ENCODE data around the gene PEA15. TPM values are rescaled to one million over a fixed set of nuclear protein-coding genes. Genes with fewer than 3 reads are reported as not detected.

The PEA15 gene
- total RNA-seq, 1 experiment from 2014 or later, result 44.0 TPM

- TF ChIP-seq POLR2AphosphoS5 (IDR thresholded peaks at IDR 0.05; ENCODE audit: low read depth, low read length) (0 out of 2 replicates have a peak, but pooled peaks have one; percentile 25), JUND (IDR thresholded peaks at IDR 0.05) (no peak)
- H3K9ac ChIP-seq (ENCODE audit: low read length), result no peak overlapping the region
- ChIA-PET RAD21 (ENCODE audit: low non-redundant PET in 1 of 2, low total read pairs in 2 of 2, uncharacterized antibody in 2 of 2, unreplicated experiment in 2 of 2) (no interaction called here), CTCF (interaction anchor here (1.3 kb wide), 1 partner anchor 18 kb away, joined by 4 read pairs; no protein-coding TSS in a partner anchor), POLR2A (no interaction called here)
- H3K9me2 ChIP-seq (ENCODE audit: insufficient read depth), result no peaks in the 10 kb centered on the region
- no peaks in the 10 kb centered on the region for H3K9me3 ChIP-seq (ENCODE audit: control insufficient read depth in 1 of 2, insufficient read depth in 1 of 2, low read depth in 1 of 2, low read length in 2 of 2)
- H3K36me3 ChIP-seq (ENCODE audit: control insufficient read depth in 1 of 2, insufficient read depth in 2 of 2, low read length in 2 of 2), result peaks cover 42 to 62% of the 10 kb centered on the region in 2 experiments; a peak in 3 of 4 replicates
- no peak overlapping the region for H2AFZ ChIP-seq (ENCODE audit: low read depth, low read length, poor library complexity, severe bottlenecking)
- BruUV-seq (replicated peaks), result no TSS peak
- DNase-seq (ENCODE audit: low read depth, low spot score) (no peak), ATAC-seq (no peak)
- H3K27ac ChIP-seq (ENCODE audit: low read depth, low read length), result no peak overlapping the region
- peaks cover 5 to 9% of the 10 kb centered on the region in 2 experiments; a peak in 3 of 4 replicates for H3K4me1 ChIP-seq (ENCODE audit: control insufficient read depth in 1 of 2, insufficient read depth in 2 of 2, low read length in 2 of 2)
- H3K27me3 ChIP-seq (ENCODE audit: insufficient read depth, low read length), result no peaks in the 10 kb centered on the region
- no peak overlapping the region for H3K4me2 ChIP-seq (ENCODE audit: low read length)
- H3K4me3 ChIP-seq (replicated peaks in 1 of 2; ENCODE audit: low read depth in 1 of 2, low read length in 2 of 2), result no peak overlapping the region
- peaks cover 40% of the 10 kb centered on the region for H3K79me2 ChIP-seq (ENCODE audit: insufficient read depth, low read length)
- intact Hi-C loops (cut with micrococcal nuclease), result no loop called here
- 0 out of 2 replicates have a peak, but pooled peaks cover 4% of the 10 kb centered on the region for H4K20me1 ChIP-seq (ENCODE audit: insufficient read depth)
Measured at GRCh38 chr1:160211046-160211790, 6.0 kb downstream of the PEA15 start.

GRCh38 chr1:160214481-160215140 lies 9.4 kb downstream of the PEA15 start:
- Histone ChIP-seq H3K9me2 (ENCODE audit: insufficient read depth) (no peaks in the 10 kb centered on the region), H3K27me3 (ENCODE audit: insufficient read depth, low read length) (no peaks in the 10 kb centered on the region), H3K36me3 (ENCODE audit: control insufficient read depth in 1 of 2, insufficient read depth in 2 of 2, low read length in 2 of 2) (peaks cover 60 to 70% of the 10 kb centered on the region in 2 experiments), H2AFZ (ENCODE audit: low read depth, low read length, poor library complexity, severe bottlenecking) (no peak overlapping the region), H3K4me2 (ENCODE audit: low read length) (no peak overlapping the region), H4K20me1 (ENCODE audit: insufficient read depth) (0 out of 2 replicates have a peak, but pooled peaks cover 4% of the 10 kb centered on the region), H3K4me3 (replicated peaks in 1 of 2; ENCODE audit: low read depth in 1 of 2, low read length in 2 of 2) (no peak overlapping the region), H3K27ac (ENCODE audit: low read depth, low read length) (no peak overlapping the region), H3K9ac (ENCODE audit: low read length) (no peak overlapping the region), H3K4me1 (ENCODE audit: control insufficient read depth in 1 of 2, insufficient read depth in 2 of 2, low read length in 2 of 2) (no peaks in the 10 kb centered on the region), H3K79me2 (ENCODE audit: insufficient read depth, low read length) (peaks cover 12% of the 10 kb centered on the region; the same call in 1 of the 2 replicates), H3K9me3 (ENCODE audit: control insufficient read depth in 1 of 2, insufficient read depth in 1 of 2, low read depth in 1 of 2, low read length in 2 of 2) (no peaks in the 10 kb centered on the region)
- TF ChIP-seq ZFX (IDR thresholded peaks at IDR 0.05) (no peak), CBX3 (IDR thresholded peaks at IDR 0.05; ENCODE audit: low read depth) (no peak), FOSL1 (IDR thresholded peaks at IDR 0.05; ENCODE audit: low read depth) (no peak), ATF3 (IDR thresholded peaks at IDR 0.05) (no peak), RAD21 (IDR thresholded peaks at IDR 0.05; ENCODE audit: low read depth) (no peak), ELF1 (IDR thresholded peaks at IDR 0.05; ENCODE audit: borderline replicate concordance, low read depth) (no peak), YY1 (IDR thresholded peaks at IDR 0.05; ENCODE audit: extremely low read depth, insufficient replicate concordance, low read depth, low read length) (no peak), SRF (IDR thresholded peaks at IDR 0.05; ENCODE audit: low read depth) (no peak), EZH2phosphoT487 (IDR thresholded peaks at IDR 0.05; ENCODE audit: borderline replicate concordance) (no peak), REST (IDR thresholded peaks at IDR 0.05; ENCODE audit: low read depth) (no peak)
- ATAC-seq (no peak), DNase-seq (ENCODE audit: low read depth, low spot score) (no peak)
- RAD21 ChIA-PET (ENCODE audit: low non-redundant PET in 1 of 2, low total read pairs in 2 of 2, uncharacterized antibody in 2 of 2, unreplicated experiment in 2 of 2), result no interaction called here
- intact Hi-C loops (cut with micrococcal nuclease), result no loop called here
- CTCF ChIA-PET, result no interaction called here
- POLR2A ChIA-PET, result no interaction called here
- BruUV-seq (replicated peaks), result no TSS peak
